Activated CD4-positive, alpha-beta T cell treated with anti-CD3 and anti-CD28 coated beads, Interleukin-2, Interleukin-4, amounts not matched to agents 100 ng/mL and 50 ng/mL, durations not matched to agents 16 hours and 8 hours (primary cell): ENCODE results near the gene BMAL1.
A peak's percentile ranks its signal among the peaks of the same experiment; 100 is the strongest.

Experiments used
- DNase-seq: peaks from one replicate; pipeline ENCODE4 v3.0.0-alpha.2; 2020; ENCODE audit warnings: low spot score

The BMAL1 gene

GRCh38 chr11:13261591-13262061 lies 16.0 kb upstream of the BMAL1 start:
- no peak for DNase-seq

DNA sequence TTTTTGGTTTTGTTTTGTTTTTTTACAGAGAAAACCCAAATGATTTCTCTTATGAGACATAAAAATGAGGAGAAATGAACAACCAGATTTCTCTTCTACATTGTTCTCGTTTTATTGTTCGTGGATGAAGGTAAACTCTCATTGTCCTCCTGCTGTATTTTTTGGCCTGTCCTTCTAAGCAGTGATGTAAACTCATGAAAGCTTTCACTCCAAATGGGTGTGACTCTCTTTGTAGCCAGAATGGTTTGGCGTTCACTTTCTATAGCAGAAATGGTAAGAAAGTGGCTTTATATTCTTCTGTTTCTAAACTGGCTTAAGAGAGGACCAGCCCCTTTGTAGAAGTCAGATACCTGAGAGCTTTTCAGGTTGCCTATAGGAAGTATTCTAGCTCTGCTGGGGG lies 15.5 kb upstream of the BMAL1 start:
- no peak for DNase-seq

DNA sequence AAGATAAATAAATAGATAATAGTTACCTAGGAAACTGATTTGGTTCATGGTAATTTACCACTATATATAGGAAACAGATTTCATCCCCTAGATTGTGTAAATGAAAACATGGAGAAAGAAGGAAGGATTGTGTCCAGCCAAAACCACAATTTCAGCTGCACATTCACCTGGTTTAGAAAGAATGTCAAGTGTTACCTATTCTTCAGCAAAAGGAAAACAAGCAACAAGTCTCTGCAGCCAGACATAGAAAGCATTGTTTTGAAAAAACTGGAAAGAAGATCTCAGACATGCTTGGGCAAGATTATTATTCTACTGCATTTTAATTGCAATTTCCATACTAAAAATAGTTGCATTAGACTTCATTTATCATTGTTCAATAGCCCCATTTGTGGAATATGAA lies 8.8 kb upstream of the BMAL1 start:
- DNase-seq: no peak

- DNase-seq: no peak
Observed at GRCh38 chr11:13269775-13270174, 7.8 kb upstream of the BMAL1 start.

GRCh38 chr11:13271060-13271693 lies 6.4 kb upstream of the BMAL1 start:
- no peak for DNase-seq

DNA sequence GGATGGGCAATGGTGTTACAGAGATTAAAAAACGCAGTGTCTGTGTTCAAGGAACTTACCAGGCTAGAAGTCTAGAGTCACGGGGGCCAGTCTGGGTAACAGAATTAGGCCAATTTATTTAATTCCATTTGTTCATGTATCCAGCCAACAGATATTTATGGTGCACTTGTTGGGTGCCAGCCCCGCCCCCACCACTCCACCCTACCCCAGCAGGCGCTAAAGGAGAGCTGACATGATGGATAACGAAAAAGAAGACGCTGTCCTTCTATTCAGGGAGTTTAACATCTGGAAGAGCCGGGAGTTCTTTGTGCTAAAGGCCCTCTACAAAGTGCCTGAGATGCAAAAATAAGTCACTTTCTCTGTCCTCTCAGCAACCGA lies 1.1 kb upstream of the BMAL1 start:
- no peak for DNase-seq

- DNase-seq: peak; percentile 97
Observed at GRCh38 chr11:13276832-13277767, 490 bp upstream of the BMAL1 start.

GRCh38 chr11:13278609-13279486 lies 1.3 kb downstream of the BMAL1 start:
- no peak for DNase-seq

DNA sequence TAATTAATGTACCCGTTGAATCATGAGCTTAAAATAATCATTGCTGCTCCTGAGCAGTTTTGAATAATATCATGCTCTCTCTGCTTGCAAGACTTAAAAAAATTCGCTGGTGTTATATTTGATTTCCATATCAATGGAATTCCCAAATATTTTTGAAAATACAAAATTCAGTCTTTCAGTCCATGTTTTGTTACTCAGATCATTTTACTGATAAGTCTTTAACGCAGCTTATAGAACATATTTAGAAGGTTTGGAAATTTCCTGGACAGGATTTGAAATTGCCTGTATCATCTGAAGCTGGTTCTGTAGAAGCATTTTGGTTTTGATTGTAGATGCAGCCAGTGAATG lies 1.9 kb downstream of the BMAL1 start:
- DNase-seq: no peak

- DNase-seq: no peak
Observed at GRCh38 chr11:13280092-13280722, 2.6 kb downstream of the BMAL1 start.

DNA sequence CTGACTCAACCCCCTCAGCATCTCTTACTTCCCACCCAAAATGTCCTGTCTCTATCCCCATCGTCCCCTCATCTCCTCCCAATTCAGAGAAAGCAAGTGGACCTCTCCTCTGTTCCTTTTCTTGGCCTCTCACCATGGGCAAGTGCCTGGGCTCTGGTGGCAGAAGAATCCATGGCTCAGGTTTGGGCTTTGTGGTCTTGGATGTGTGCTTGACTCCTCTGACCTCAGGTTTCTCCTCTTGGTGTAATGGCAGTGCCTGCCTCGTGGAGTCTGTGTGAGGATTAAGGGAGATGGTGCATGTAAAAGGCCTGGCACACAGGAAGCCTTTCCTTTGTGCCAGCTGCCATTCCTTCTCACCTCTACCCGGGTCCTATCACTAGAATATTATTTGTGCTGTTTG lies 3.2 kb downstream of the BMAL1 start:
- no peak for DNase-seq

GRCh38 chr11:13283636-13284035 lies 6.0 kb downstream of the BMAL1 start:
- DNase-seq: no peak

DNA sequence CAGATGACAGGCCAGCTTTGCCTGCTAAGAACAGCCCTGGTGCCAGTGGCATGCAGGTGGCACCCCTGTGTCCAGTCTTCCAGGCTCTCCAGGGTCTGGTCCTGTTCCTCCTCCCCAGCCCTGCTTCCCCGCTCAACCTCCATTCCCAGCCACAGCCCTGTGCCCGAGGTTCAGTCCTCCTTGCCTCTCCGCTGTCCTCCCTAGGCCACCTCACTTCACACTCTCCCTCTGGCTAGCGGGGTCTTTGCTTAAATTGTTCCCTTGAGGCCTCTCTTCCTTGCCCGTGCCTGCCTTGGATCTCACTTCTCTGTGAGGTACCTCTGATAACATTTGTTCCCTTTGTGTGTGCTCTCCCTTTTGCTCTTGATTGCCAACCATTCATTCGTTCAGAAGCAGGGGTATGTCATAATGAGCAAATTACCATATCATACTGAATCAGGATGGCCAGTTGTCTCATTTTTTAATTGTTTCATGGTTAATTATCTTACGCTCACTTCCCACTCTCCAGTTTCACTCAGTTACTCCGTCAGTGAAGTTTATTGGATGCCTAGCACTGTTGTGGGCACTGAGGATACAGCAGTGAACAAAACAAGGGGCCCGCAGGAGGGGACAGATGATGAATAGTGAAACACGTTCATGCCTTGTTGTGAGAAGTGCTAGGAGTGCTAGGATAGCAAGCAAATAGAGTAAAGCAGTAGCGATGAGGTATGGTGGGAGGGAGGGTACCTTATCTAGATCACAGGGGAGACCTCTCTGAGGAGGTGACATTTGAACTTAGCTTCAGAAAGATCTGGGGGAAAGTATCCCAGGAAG lies 7.4 kb downstream of the BMAL1 start:
- DNase-seq: peak; percentile 45

- DNase-seq: no peak
Observed at GRCh38 chr11:13286279-13286821, 8.8 kb downstream of the BMAL1 start.

DNA sequence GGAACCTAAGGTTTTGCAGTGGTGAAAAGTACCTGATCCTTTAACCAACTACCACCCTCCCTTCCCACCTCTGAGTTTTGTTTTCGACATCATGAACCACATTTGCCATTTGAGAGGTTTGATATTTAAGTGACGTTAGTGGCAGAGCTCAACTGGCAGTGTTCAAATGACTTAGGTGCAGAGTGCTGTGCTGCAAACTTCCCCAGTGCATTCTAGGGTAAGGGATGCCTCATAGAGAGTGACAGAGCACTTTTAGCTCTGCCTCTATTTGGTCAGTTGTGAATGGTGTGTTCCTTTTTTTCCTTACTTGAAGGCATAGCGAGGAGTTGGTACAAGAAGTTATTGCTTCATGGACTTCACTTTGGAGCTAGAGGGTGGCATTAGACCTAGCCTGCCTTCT lies 9.4 kb downstream of the BMAL1 start:
- DNase-seq: peak; percentile 54

DNA sequence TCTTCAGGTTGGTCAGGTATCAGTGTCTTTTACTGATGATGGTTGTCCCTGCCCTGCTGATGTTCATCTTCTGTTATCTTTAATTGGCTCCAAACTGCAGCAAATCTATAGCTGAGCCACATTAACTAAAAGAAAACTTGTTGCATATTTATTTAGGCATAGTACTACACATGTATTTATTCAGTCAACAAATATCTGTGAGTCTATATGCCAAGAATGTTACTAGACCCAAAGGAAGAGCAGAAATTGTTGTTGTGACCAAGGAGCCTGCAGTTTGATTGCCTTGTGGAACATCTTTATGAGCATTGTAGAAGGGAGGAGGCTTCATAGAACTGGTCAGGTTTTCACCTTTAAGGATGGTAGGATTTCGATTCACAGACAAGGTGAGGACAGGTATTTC lies 10.1 kb downstream of the BMAL1 start:
- no peak for DNase-seq

- DNase-seq: no peak
Observed at GRCh38 chr11:13288375-13289029, 10.9 kb downstream of the BMAL1 start.

DNA sequence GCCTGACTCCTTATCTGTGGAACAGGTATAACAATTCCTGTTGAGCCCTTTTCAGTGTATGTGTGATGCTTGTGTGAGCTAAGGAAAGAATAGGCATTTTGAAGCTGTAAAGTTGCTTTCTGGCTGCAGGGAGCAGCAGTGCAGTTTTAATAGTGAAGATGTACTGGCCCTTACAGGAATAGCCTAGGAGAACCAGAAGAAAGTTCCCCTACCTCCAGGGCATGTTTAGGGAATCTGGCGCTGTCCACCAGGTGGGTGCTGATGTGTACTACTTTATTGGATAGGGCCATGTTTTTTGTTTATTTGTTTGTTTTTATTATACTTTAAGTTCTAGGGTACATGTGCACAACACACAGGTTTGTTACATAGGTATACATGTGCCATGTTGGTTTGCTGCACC lies 11.5 kb downstream of the BMAL1 start:
- DNase-seq: no peak

DNA sequence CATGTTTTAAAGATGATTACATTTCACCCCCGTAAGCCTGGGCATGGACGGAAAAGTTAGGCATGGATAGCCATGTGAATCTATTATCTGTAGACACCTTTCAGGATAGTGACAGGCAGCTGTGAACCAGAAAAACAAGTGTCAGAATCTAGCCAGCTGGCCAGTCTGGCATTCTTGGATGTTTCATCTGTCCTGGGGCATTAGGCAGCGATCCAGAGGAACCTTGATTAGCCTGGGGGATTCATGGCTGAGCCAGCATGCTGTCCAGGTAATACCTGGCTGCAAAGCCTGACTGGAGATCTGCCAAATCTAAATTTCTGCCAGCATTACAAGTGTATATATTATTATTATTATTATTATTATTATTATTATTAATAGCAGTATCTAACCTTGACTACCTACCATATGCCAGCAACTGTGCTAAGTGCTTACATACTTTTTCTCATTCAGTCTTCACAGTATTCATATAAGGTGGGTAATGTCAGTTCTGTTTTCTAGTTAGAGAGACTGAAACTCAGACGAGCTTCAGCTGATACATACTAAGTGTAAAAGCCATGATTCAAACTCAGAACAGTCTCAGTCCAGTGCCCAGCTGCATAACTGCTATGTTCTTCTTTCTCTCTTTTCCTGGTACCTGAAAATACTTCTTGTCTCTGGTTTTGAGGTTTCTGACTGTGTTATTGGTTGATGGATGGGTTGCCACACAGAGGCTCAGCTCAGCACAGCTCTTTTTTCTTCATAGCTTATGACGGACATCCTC lies 12.8 kb downstream of the BMAL1 start:
- DNase-seq: no peak

GRCh38 chr11:13291361-13291760 lies 13.8 kb downstream of the BMAL1 start:
- no peak for DNase-seq
